Endothelial cell of umbilical vein (primary cell): ENCODE data around the gene NUDT14.

ENCODE experiments used
- EZH2 ChIP-seq: IDR thresholded peaks from 2 replicates; pipeline ENCODE4 v1.6.1; 2012; ENCODE audit warnings: borderline replicate concordance, low read depth, mild to moderate bottlenecking, moderate library complexity, low read length, inconsistent platforms; ENCODE audit not compliant: severe bottlenecking
- MYC ChIP-seq: IDR thresholded peaks from one replicate; pipeline ENCODE4 v1.6.1; 2011; ENCODE audit warnings: mild to moderate bottlenecking, low read depth, low read length
- POLR2A ChIP-seq: IDR thresholded peaks from 2 replicates; pipeline ENCODE4 v1.6.1; 2012; ENCODE audit warnings: low read depth, mild to moderate bottlenecking, control low read depth, low read length
- TF ChIP-seq, protein P1 (sequence below), 2 donors: IDR thresholded peaks; 1 replicate in 1 of 2; 2 replicates in 1 of 2; pipeline ENCODE4 v1.5.1; 2011; ENCODE audit warnings: low read length in 2 of 2, mild to moderate bottlenecking in 2 of 2, moderate library complexity in 2 of 2, control low read depth in 1 of 2, inconsistent platforms in 1 of 2, low read depth in 1 of 2; ENCODE audit not compliant: insufficient read depth in 1 of 2; ENCODE audit errors: extremely low read depth in 1 of 2
- TF ChIP-seq, protein P2 (sequence below): IDR thresholded peaks from 2 replicates; pipeline ENCODE4 v1.6.1; 2011; ENCODE audit not compliant: insufficient read depth, insufficient read length

GRCh38 chr14:105216490-105217247 is 35.6 kb upstream of the NUDT14 start:
- no peak for TF ChIP-seq POLR2A
- no peak for TF ChIP-seq EZH2
- TF ChIP-seq, protein P1, sequence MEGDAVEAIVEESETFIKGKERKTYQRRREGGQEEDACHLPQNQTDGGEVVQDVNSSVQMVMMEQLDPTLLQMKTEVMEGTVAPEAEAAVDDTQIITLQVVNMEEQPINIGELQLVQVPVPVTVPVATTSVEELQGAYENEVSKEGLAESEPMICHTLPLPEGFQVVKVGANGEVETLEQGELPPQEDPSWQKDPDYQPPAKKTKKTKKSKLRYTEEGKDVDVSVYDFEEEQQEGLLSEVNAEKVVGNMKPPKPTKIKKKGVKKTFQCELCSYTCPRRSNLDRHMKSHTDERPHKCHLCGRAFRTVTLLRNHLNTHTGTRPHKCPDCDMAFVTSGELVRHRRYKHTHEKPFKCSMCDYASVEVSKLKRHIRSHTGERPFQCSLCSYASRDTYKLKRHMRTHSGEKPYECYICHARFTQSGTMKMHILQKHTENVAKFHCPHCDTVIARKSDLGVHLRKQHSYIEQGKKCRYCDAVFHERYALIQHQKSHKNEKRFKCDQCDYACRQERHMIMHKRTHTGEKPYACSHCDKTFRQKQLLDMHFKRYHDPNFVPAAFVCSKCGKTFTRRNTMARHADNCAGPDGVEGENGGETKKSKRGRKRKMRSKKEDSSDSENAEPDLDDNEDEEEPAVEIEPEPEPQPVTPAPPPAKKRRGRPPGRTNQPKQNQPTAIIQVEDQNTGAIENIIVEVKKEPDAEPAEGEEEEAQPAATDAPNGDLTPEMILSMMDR (IDR thresholded peaks at IDR 0.05; ENCODE audit: extremely low read depth in 1 of 2, insufficient read depth in 1 of 2, low read depth in 1 of 2, low read length in 2 of 2) = no peak
- TF ChIP-seq, protein P2, sequence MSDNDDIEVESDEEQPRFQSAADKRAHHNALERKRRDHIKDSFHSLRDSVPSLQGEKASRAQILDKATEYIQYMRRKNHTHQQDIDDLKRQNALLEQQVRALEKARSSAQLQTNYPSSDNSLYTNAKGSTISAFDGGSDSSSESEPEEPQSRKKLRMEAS = no peak
- TF ChIP-seq MYC = no peak
